Naive thymus-derived CD8-positive, alpha-beta T cell (primary cell): ENCODE data around the gene ANKRD39. TPM values are rescaled to one million over a fixed set of nuclear protein-coding genes. Genes with fewer than 3 reads are reported as not detected.
A peak's percentile ranks its signal among the peaks of the same experiment; 100 is the strongest.

ENCODE experiments used
- ATAC-seq, 2 donors: fragments of 150-1000 bp; cut with Tn5 transposase in 1 of 2; sonication (Bioruptor Pico), chemical (Tn5 transposase) in 1 of 2; 1 replicate in 1 of 2; 2 replicates in 1 of 2; pipeline ENCODE4 v1.10.0; 2021; ENCODE audit warnings: mild to moderate bottlenecking in 2 of 2, moderate library complexity in 2 of 2
- POLR2A ChIA-PET: fragments of 350-600 bp; sonication (Branson Sonifier 250); formaldehyde crosslinking; loops from one replicate; lab custom pipeline; 2021; ENCODE audit warnings: antibody characterized with exemption; lab: Charles Lee
- DNase-seq, 10 donors: peaks; one replicate each; pipeline versions ENCODE4 v3.0.0 to v3.0.0-alpha.2; 2020 to 2022
- H3K27ac Mint-ChIP-seq, 10 donors: one replicate each; pipeline ENCODE4 v1.8.0; 2020 to 2022; ENCODE audit warnings: mild to moderate bottlenecking in 10 of 10, mixed read lengths in 10 of 10, moderate library complexity in 4 of 10, inconsistent platforms in 1 of 10
- H3K27me3 Mint-ChIP-seq, 5 donors: one replicate each; pipeline ENCODE4 v1.8.0; 2021 to 2022; ENCODE audit warnings: mixed read lengths in 5 of 5
- H3K36me3 Mint-ChIP-seq, 3 donors: one replicate each; pipeline ENCODE4 v1.8.0; 2020 to 2022; ENCODE audit warnings: mixed read lengths in 3 of 3, mild to moderate bottlenecking in 2 of 3, inconsistent platforms in 1 of 3
- H3K4me1 Mint-ChIP-seq, 4 donors: one replicate each; pipeline ENCODE4 v1.8.0; 2021 to 2022; ENCODE audit warnings: mixed read lengths in 4 of 4
- H3K4me3 Mint-ChIP-seq, 10 donors: one replicate each; pipeline ENCODE4 v1.8.0; 2020 to 2022; ENCODE audit warnings: mild to moderate bottlenecking in 10 of 10, mixed read lengths in 10 of 10, moderate library complexity in 6 of 10, inconsistent platforms in 1 of 10
- H3K9me3 Mint-ChIP-seq, 9 donors: one replicate each; pipeline ENCODE4 v1.8.0; 2020 to 2022; ENCODE audit warnings: mixed read lengths in 9 of 9, mild to moderate bottlenecking in 3 of 9, inconsistent platforms in 1 of 9, moderate library complexity in 1 of 9
- polyA plus RNA-seq, 3 donors: library from polyadenylated mRNA; unstranded; fragments of 300-500 nt; fragmentation: Illumina TruSeq; gene quantifications; one replicate each; pipeline ENCODE4 v1.2.3, GENCODE V29; 2021
- total RNA-seq, 8 experiments: library from RNA in 2 of 8; stranded (reverse) in 2 of 8; gene quantifications; one replicate each; pipeline ENCODE4 v1.2.3 and lab custom pipeline; 2021 to 2026

ANKRD39 gene
- total and polyA plus RNA-seq, 5 experiments from 2014 or later = 12.2 to 18.7 (median 14.2) TPM

- ATAC-seq = no peak
- Mint-ChIP-seq H3K36me3 (peaks cover 0 to 80% (median 6%) of the 10 kb centered on the region in 3 donors), H3K27ac (no peak overlapping the region), H3K9me3 (no peaks in the 10 kb centered on the region), H3K27me3 (no peaks in the 10 kb centered on the region), H3K4me3 (no peak overlapping the region), H3K4me1 (peaks cover 0 to 6% (median 0%) of the 10 kb centered on the region in 4 donors)
- no peak for DNase-seq
- POLR2A ChIA-PET = interaction anchor here (1.4 kb wide), 1 partner anchor 25 kb away, joined by 4 read pairs; the partner anchor contains the start of gene ANKRD39
Measured at GRCh38 chr2:96832408-96832753, 25.4 kb downstream of the ANKRD39 start.

- POLR2A ChIA-PET = interaction anchor here (1.4 kb wide), 1 partner anchor 26 kb away, joined by 4 read pairs; the partner anchor contains the start of gene ANKRD39
- Mint-ChIP-seq H3K36me3 (peaks cover 0 to 87% (median 6%) of the 10 kb centered on the region in 3 donors), H3K4me1 (peaks cover 0 to 6% (median 0%) of the 10 kb centered on the region in 4 donors), H3K27me3 (no peaks in the 10 kb centered on the region), H3K27ac (peak overlapping the region in 3 of 10 donors; percentile 34 to 61 (median 55)), H3K4me3 (no peak overlapping the region), H3K9me3 (no peaks in the 10 kb centered on the region)
- DNase-seq (no peak), ATAC-seq (no peak)
Measured at GRCh38 chr2:96831679-96832078, 26.1 kb downstream of the ANKRD39 start.

- no peaks in the 10 kb centered on the region for H3K27me3 Mint-ChIP-seq
- no peaks in the 10 kb centered on the region for H3K9me3 Mint-ChIP-seq
- H3K4me1 Mint-ChIP-seq = peaks cover 0 to 5% (median 2%) of the 10 kb centered on the region in 4 donors
- peak overlapping the region in 8 of 10 donors; percentile 1 to 80 (median 34) for H3K27ac Mint-ChIP-seq
- no peak for DNase-seq
- H3K4me3 Mint-ChIP-seq = no peak overlapping the region
- POLR2A ChIA-PET = interaction anchor here (0.7 kb wide), 1 partner anchor 10 kb away, joined by 4 read pairs; no protein-coding TSS in a partner anchor
- peaks cover 0 to 92% (median 6%) of the 10 kb centered on the region in 3 donors for H3K36me3 Mint-ChIP-seq
- ATAC-seq = no peak
Measured at GRCh38 chr2:96830044-96830562, 27.7 kb downstream of the ANKRD39 start.

- no peaks in the 10 kb centered on the region for H3K27me3 Mint-ChIP-seq
- peaks cover 0 to 95% (median 6%) of the 10 kb centered on the region in 3 donors for H3K36me3 Mint-ChIP-seq
- DNase-seq (no peak), ATAC-seq (no peak)
- no peaks in the 10 kb centered on the region for H3K9me3 Mint-ChIP-seq
- POLR2A ChIA-PET = interaction anchor here (0.7 to 1.6 kb wide), 4 partner anchors 10 to 23 kb away, joined by 3 to 5 read pairs (median 4); no protein-coding TSS in a partner anchor
- H3K4me1 Mint-ChIP-seq = peaks cover 0 to 13% (median 7%) of the 10 kb centered on the region in 4 donors
- H3K27ac Mint-ChIP-seq = no peak overlapping the region
- no peak overlapping the region for H3K4me3 Mint-ChIP-seq
Measured at GRCh38 chr2:96828874-96829273, 28.9 kb downstream of the ANKRD39 start.

- Mint-ChIP-seq H3K36me3 (peaks cover 0 to 91% (median 6%) of the 10 kb centered on the region in 3 donors), H3K27ac (no peak overlapping the region), H3K4me3 (no peak overlapping the region), H3K4me1 (peaks cover 0 to 16% (median 7%) of the 10 kb centered on the region in 4 donors), H3K27me3 (no peaks in the 10 kb centered on the region), H3K9me3 (no peaks in the 10 kb centered on the region)
- POLR2A ChIA-PET = interaction anchor here (1.5 to 1.6 kb wide), 2 partner anchors 10 to 12 kb away, joined by 3 to 5 read pairs; no protein-coding TSS in a partner anchor
- DNase-seq (no peak), ATAC-seq (no peak)
Measured at GRCh38 chr2:96828436-96828835, 29.4 kb downstream of the ANKRD39 start.

GRCh38 chr2:96826546-96827278 is 31.1 kb downstream of the ANKRD39 start:
- DNase-seq (peak in 1 of 10 donors; percentile 40), ATAC-seq (no peak)
- no peaks in the 10 kb centered on the region for H3K27me3 Mint-ChIP-seq
- H3K27ac Mint-ChIP-seq = no peak overlapping the region
- peaks cover 0 to 77% (median 2%) of the 10 kb centered on the region in 3 donors for H3K36me3 Mint-ChIP-seq
- H3K4me1 Mint-ChIP-seq = peaks cover 6 to 22% (median 7%) of the 10 kb centered on the region in 4 donors
- no peak overlapping the region for H3K4me3 Mint-ChIP-seq
- POLR2A ChIA-PET = no interaction called here
- no peaks in the 10 kb centered on the region for H3K9me3 Mint-ChIP-seq

- H3K27me3 Mint-ChIP-seq = no peaks in the 10 kb centered on the region
Measured at GRCh38 chr2:96825057-96825456, 32.8 kb downstream of the ANKRD39 start.

GRCh38 chr2:96824079-96824870 is 33.5 kb downstream of the ANKRD39 start:
- DNase-seq (no peak), ATAC-seq (no peak)
- H3K36me3 Mint-ChIP-seq = peaks cover 0 to 72% (median 0%) of the 10 kb centered on the region in 3 donors
- no peaks in the 10 kb centered on the region for H3K9me3 Mint-ChIP-seq
- peak overlapping the region in 3 of 10 donors; percentile 19 to 61 (median 28) for H3K27ac Mint-ChIP-seq
- POLR2A ChIA-PET = no interaction called here
- no peaks in the 10 kb centered on the region for H3K27me3 Mint-ChIP-seq
- H3K4me3 Mint-ChIP-seq = no peak overlapping the region
- peaks cover 21 to 45% (median 29%) of the 10 kb centered on the region in 4 donors for H3K4me1 Mint-ChIP-seq

More at GRCh38 chr2:96825057-96825456, 32.8 kb downstream of the ANKRD39 start:
- POLR2A ChIA-PET = no interaction called here
- Mint-ChIP-seq H3K4me1 (peaks cover 14 to 37% (median 21%) of the 10 kb centered on the region in 4 donors), H3K9me3 (no peaks in the 10 kb centered on the region), H3K4me3 (no peak overlapping the region), H3K27ac (peak overlapping the region in 1 of 10 donors; percentile 28), H3K36me3 (peaks cover 0 to 72% (median 0%) of the 10 kb centered on the region in 3 donors)
- ATAC-seq (no peak), DNase-seq (no peak)

- Mint-ChIP-seq H3K27ac (peak overlapping the region in 5 of 10 donors; percentile 20 to 51 (median 29)), H3K9me3 (no peaks in the 10 kb centered on the region), H3K36me3 (peaks cover 0 to 70% (median 0%) of the 10 kb centered on the region in 3 donors), H3K27me3 (no peaks in the 10 kb centered on the region), H3K4me1 (peaks cover 28 to 56% (median 40%) of the 10 kb centered on the region in 4 donors), H3K4me3 (no peak overlapping the region)
- POLR2A ChIA-PET = no interaction called here
- no peak for DNase-seq
- no peak for ATAC-seq
Measured at GRCh38 chr2:96823198-96823597, 34.6 kb downstream of the ANKRD39 start.

GRCh38 chr2:96822786-96823185 is 35.0 kb downstream of the ANKRD39 start:
- peak overlapping the region in 5 of 10 donors; percentile 9 to 51 (median 29) for H3K27ac Mint-ChIP-seq
- DNase-seq (no peak), ATAC-seq (no peak)
- no peak overlapping the region for H3K4me3 Mint-ChIP-seq
- peaks cover 0 to 66% (median 0%) of the 10 kb centered on the region in 3 donors for H3K36me3 Mint-ChIP-seq
- H3K4me1 Mint-ChIP-seq = peaks cover 28 to 60% (median 44%) of the 10 kb centered on the region in 4 donors
- no peaks in the 10 kb centered on the region for H3K27me3 Mint-ChIP-seq
- no peaks in the 10 kb centered on the region for H3K9me3 Mint-ChIP-seq
- POLR2A ChIA-PET = no interaction called here

GRCh38 chr2:96821113-96821675 is 36.6 kb downstream of the ANKRD39 start:
- no peak for ATAC-seq
- Mint-ChIP-seq H3K9me3 (no peaks in the 10 kb centered on the region), H3K36me3 (peaks cover 0 to 50% (median 0%) of the 10 kb centered on the region in 3 donors), H3K4me1 (peaks cover 30 to 68% (median 51%) of the 10 kb centered on the region in 4 donors), H3K4me3 (peak overlapping the region in 5 of 10 donors; percentile 19 to 87 (median 48)), H3K27ac (peak overlapping the region in 5 of 10 donors; percentile 32 to 88 (median 77)), H3K27me3 (no peaks in the 10 kb centered on the region)
- POLR2A ChIA-PET = interaction anchor here (1.0 kb wide), 2 partner anchors 13 to 31 kb away, joined by 4 to 5 read pairs; no protein-coding TSS in a partner anchor
- peak in 1 of 10 donors; percentile 8 for DNase-seq
